T-helper 2 cell treated with Interferon-gamma antibody and Interleukin-4, amounts not matched to agents 5 μg/mL and 100 μg/mL, for 36 hours (primary cell): ENCODE data around the gene CDHR2.
"Not testable (repeated sequence)": the region's sequence is repeated elsewhere in the genome, so short reads cannot be mapped to it uniquely, and the experiment has no call there.

ENCODE experiments used
- DNase-seq: peaks from one replicate; pipeline ENCODE4 v3.0.0; 2021; ENCODE audit warnings: low spot score
- H3K27ac Mint-ChIP-seq: one replicate; pipeline ENCODE4 v1.8.0; 2021; ENCODE audit warnings: mild to moderate bottlenecking, mixed read lengths
- H3K27me3 Mint-ChIP-seq: one replicate; pipeline ENCODE4 v1.8.0; 2021; ENCODE audit warnings: low read depth, mixed read lengths
- H3K36me3 Mint-ChIP-seq: one replicate; pipeline ENCODE4 v1.8.0; 2021; ENCODE audit warnings: low read depth, mixed read lengths
- H3K4me1 Mint-ChIP-seq: one replicate; pipeline ENCODE4 v1.8.0; 2021; ENCODE audit warnings: low read depth, mixed read lengths
- H3K4me3 Mint-ChIP-seq: one replicate; pipeline ENCODE4 v1.8.0; 2022; ENCODE audit warnings: mild to moderate bottlenecking, moderate library complexity, mixed read lengths
- H3K9me3 Mint-ChIP-seq: one replicate; pipeline ENCODE4 v1.8.0; 2021; ENCODE audit warnings: mixed read lengths

Gene CDHR2

GRCh38 chr5:176541338-176542134, 7.6 kb upstream of the CDHR2 start:
- peak overlapping the region; percentile 93 for H3K27ac Mint-ChIP-seq
- H3K4me3 Mint-ChIP-seq, result peak overlapping the region; percentile 83
- peaks cover 5% of the 10 kb centered on the region for H3K36me3 Mint-ChIP-seq
- peak; percentile 76 for DNase-seq
- H3K27me3 Mint-ChIP-seq, result no peaks in the 10 kb centered on the region
- no peaks in the 10 kb centered on the region for H3K9me3 Mint-ChIP-seq
- peaks cover 50% of the 10 kb centered on the region for H3K4me1 Mint-ChIP-seq

- peak overlapping the region; percentile 93 for H3K27ac Mint-ChIP-seq
- DNase-seq, result peak; percentile 66
- H3K4me1 Mint-ChIP-seq, result peaks cover 50% of the 10 kb centered on the region
- peaks cover 5% of the 10 kb centered on the region for H3K36me3 Mint-ChIP-seq
- no peaks in the 10 kb centered on the region for H3K9me3 Mint-ChIP-seq
- H3K4me3 Mint-ChIP-seq, result peak overlapping the region; percentile 83
- no peaks in the 10 kb centered on the region for H3K27me3 Mint-ChIP-seq
These were observed 7.0 kb upstream of the CDHR2 start for GRCh38 chr5:176542135-176542595.

- Mint-ChIP-seq H3K9me3 (no peaks in the 10 kb centered on the region), H3K4me1 (peaks cover 50% of the 10 kb centered on the region)
These were observed 6.3 kb upstream of the CDHR2 start for GRCh38 chr5:176542596-176543427.

GRCh38 chr5:176543428-176544182, 5.5 kb upstream of the CDHR2 start:
- peak overlapping the region; percentile 93 for H3K27ac Mint-ChIP-seq
- DNase-seq, result peak; percentile 83
- H3K36me3 Mint-ChIP-seq, result peaks cover 5% of the 10 kb centered on the region
- H3K4me3 Mint-ChIP-seq, result peak overlapping the region; percentile 94
- H3K9me3 Mint-ChIP-seq, result no peaks in the 10 kb centered on the region
- H3K4me1 Mint-ChIP-seq, result peaks cover 42% of the 10 kb centered on the region
- H3K27me3 Mint-ChIP-seq, result no peaks in the 10 kb centered on the region

More at GRCh38 chr5:176542596-176543427, 6.3 kb upstream of the CDHR2 start:
- Mint-ChIP-seq H3K36me3 (peaks cover 5% of the 10 kb centered on the region), H3K4me3 (peak overlapping the region; percentile 83), H3K27ac (peak overlapping the region; percentile 93), H3K27me3 (no peaks in the 10 kb centered on the region)
- DNase-seq, result no peak

GRCh38 chr5:176545388-176545736, 3.8 kb upstream of the CDHR2 start:
- H3K36me3 Mint-ChIP-seq, result peaks cover 5% of the 10 kb centered on the region
- no peaks in the 10 kb centered on the region for H3K27me3 Mint-ChIP-seq
- no peak overlapping the region for H3K4me3 Mint-ChIP-seq
- DNase-seq, result no peak
- no peak overlapping the region for H3K27ac Mint-ChIP-seq
- H3K4me1 Mint-ChIP-seq, result peaks cover 30% of the 10 kb centered on the region
- H3K9me3 Mint-ChIP-seq, result no peaks in the 10 kb centered on the region

GRCh38 chr5:176545737-176546509, 3.2 kb upstream of the CDHR2 start:
- no peak for DNase-seq
- no peaks in the 10 kb centered on the region for H3K27me3 Mint-ChIP-seq
- H3K4me3 Mint-ChIP-seq, result no peak overlapping the region
- no peaks in the 10 kb centered on the region for H3K9me3 Mint-ChIP-seq
- H3K4me1 Mint-ChIP-seq, result peaks cover 25% of the 10 kb centered on the region
- peaks cover 5% of the 10 kb centered on the region for H3K36me3 Mint-ChIP-seq
- H3K27ac Mint-ChIP-seq, result no peak overlapping the region

GRCh38 chr5:176547802-176548201, 1.3 kb upstream of the CDHR2 start:
- Mint-ChIP-seq H3K9me3 (no peaks in the 10 kb centered on the region), H3K4me3 (no peak overlapping the region), H3K27me3 (no peaks in the 10 kb centered on the region), H3K36me3 (peaks cover 5% of the 10 kb centered on the region), H3K4me1 (peaks cover 9% of the 10 kb centered on the region), H3K27ac (no peak overlapping the region)
- no peak for DNase-seq

GRCh38 chr5:176549871-176550270, 729 bp downstream of the CDHR2 start:
- H3K4me3 Mint-ChIP-seq, result no peak overlapping the region

GRCh38 chr5:176550275-176550831, 1.2 kb downstream of the CDHR2 start:
- no peak for DNase-seq
- H3K4me1 Mint-ChIP-seq, result peaks cover 11% of the 10 kb centered on the region
- no peak overlapping the region for H3K4me3 Mint-ChIP-seq
- no peaks in the 10 kb centered on the region for H3K36me3 Mint-ChIP-seq
- H3K9me3 Mint-ChIP-seq, result no peaks in the 10 kb centered on the region
- no peaks in the 10 kb centered on the region for H3K27me3 Mint-ChIP-seq
- H3K27ac Mint-ChIP-seq, result no peak overlapping the region

More at GRCh38 chr5:176549871-176550270, 729 bp downstream of the CDHR2 start:
- Mint-ChIP-seq H3K9me3 (no peaks in the 10 kb centered on the region), H3K27ac (no peak overlapping the region), H3K36me3 (peaks cover under 1% of the 10 kb centered on the region), H3K27me3 (no peaks in the 10 kb centered on the region), H3K4me1 (peaks cover 13% of the 10 kb centered on the region)
- no peak for DNase-seq

GRCh38 chr5:176550937-176551336, 1.8 kb downstream of the CDHR2 start:
- not testable (repeated sequence) for H3K27ac Mint-ChIP-seq, H3K9me3 Mint-ChIP-seq

GRCh38 chr5:176552332-176552869, 3.3 kb downstream of the CDHR2 start:
- H3K27ac Mint-ChIP-seq, result no peak overlapping the region
- H3K4me1 Mint-ChIP-seq, result peaks cover 17% of the 10 kb centered on the region

More at GRCh38 chr5:176550937-176551336, 1.8 kb downstream of the CDHR2 start:
- not testable (repeated sequence) for DNase-seq, H3K36me3 Mint-ChIP-seq, H3K27me3 Mint-ChIP-seq, H3K4me3 Mint-ChIP-seq
- H3K4me1 Mint-ChIP-seq, result peaks cover 15% of the 10 kb centered on the region

GRCh38 chr5:176553260-176554085, 4.3 kb downstream of the CDHR2 start:
- H3K9me3 Mint-ChIP-seq, result no peaks in the 10 kb centered on the region
- DNase-seq, result no peak
- no peak overlapping the region for H3K4me3 Mint-ChIP-seq
- H3K27me3 Mint-ChIP-seq, result no peaks in the 10 kb centered on the region
- peaks cover 17% of the 10 kb centered on the region for H3K4me1 Mint-ChIP-seq
- no peaks in the 10 kb centered on the region for H3K36me3 Mint-ChIP-seq
- H3K27ac Mint-ChIP-seq, result no peak overlapping the region

More at GRCh38 chr5:176552332-176552869, 3.3 kb downstream of the CDHR2 start:
- H3K4me3 Mint-ChIP-seq, result no peak overlapping the region
- no peaks in the 10 kb centered on the region for H3K36me3 Mint-ChIP-seq
- H3K27me3 Mint-ChIP-seq, result no peaks in the 10 kb centered on the region
- DNase-seq, result no peak
- no peaks in the 10 kb centered on the region for H3K9me3 Mint-ChIP-seq
